GM21619 (cell line): Measurements from ENCODE around the gene NCAN.
"Not testable (repeated sequence)": the region's sequence is repeated elsewhere in the genome, so short reads cannot be mapped to it uniquely, and the experiment has no call there.

Source experiments
- ATAC-seq: cut with Tn5 transposase; IDR thresholded peaks from one replicate; pipeline ENCODE4 v1.9.1; 2021; ENCODE audit not compliant: unreplicated experiment

Gene NCAN

GRCh38 chr19:19192910-19193423, 18.8 kb upstream of the NCAN start:
- no peak for ATAC-seq

GRCh38 chr19:19193926-19194325, 17.8 kb upstream of the NCAN start:
- ATAC-seq, result no peak

- no peak for ATAC-seq
Observed at GRCh38 chr19:19201697-19202630, 9.8 kb upstream of the NCAN start.

- peak; percentile 14 for ATAC-seq
Observed at GRCh38 chr19:19202707-19203011, 9.1 kb upstream of the NCAN start.

- peak; percentile 74 for ATAC-seq
Observed at GRCh38 chr19:19203012-19203856, 8.5 kb upstream of the NCAN start, which contains the start of gene NR2C2AP. NR2C2AP (minus strand) TSS chr19:19203414; CDS start chr19:19203060, 354 bp downstream.

- no peak for ATAC-seq
Observed at GRCh38 chr19:19204181-19204580, 7.6 kb upstream of the NCAN start.

GRCh38 chr19:19205416-19206410, 6.0 kb upstream of the NCAN start:
- ATAC-seq, result no peak

- no peak for ATAC-seq
Observed at GRCh38 chr19:19206938-19207337, 4.8 kb upstream of the NCAN start.

GRCh38 chr19:19207637-19208572, 3.9 kb upstream of the NCAN start:
- no peak for ATAC-seq

GRCh38 chr19:19209372-19209771, 2.4 kb upstream of the NCAN start:
- no peak for ATAC-seq

- no peak for ATAC-seq
Observed at GRCh38 chr19:19212916-19213315, 1.2 kb downstream of the NCAN start.

GRCh38 chr19:19213426-19214158, 1.8 kb downstream of the NCAN start:
- no peak for ATAC-seq

GRCh38 chr19:19214159-19214490, 2.4 kb downstream of the NCAN start:
- no peak for ATAC-seq

- no peak for ATAC-seq
Observed at GRCh38 chr19:19214892-19215291, 3.1 kb downstream of the NCAN start.

GRCh38 chr19:19215792-19216191, 4.0 kb downstream of the NCAN start:
- no peak for ATAC-seq

GRCh38 chr19:19217099-19217498, 5.3 kb downstream of the NCAN start:
- no peak for ATAC-seq

GRCh38 chr19:19218911-19219310, 7.2 kb downstream of the NCAN start:
- ATAC-seq, result no peak

- not testable (repeated sequence) for ATAC-seq
Observed at GRCh38 chr19:19221000-19221399, 9.2 kb downstream of the NCAN start.

- ATAC-seq, result no peak
Observed at GRCh38 chr19:19223060-19223459, 11.3 kb downstream of the NCAN start.
